ENCODE results near the gene ARID2.

The ARID2 gene

GRCh38 chr12:45726603-45727300 is 2.8 kb upstream of the ARID2 start (continued):
- TF ChIP-seq ZNF404 (tag by site-specific recombination; IDR thresholded peaks at IDR 0.05), result no peak
- TF ChIP-seq ZNF239 (tag by site-specific recombination; IDR thresholded peaks at IDR 0.05), result no peak
- TF ChIP-seq ZNF398 (tag by site-specific recombination; IDR thresholded peaks at IDR 0.05), result no peak
- peak; percentile 80 for TF ChIP-seq ZNF335 (tag by site-specific recombination; conservative IDR thresholded peaks at IDR 0.05)
- no peak for TF ChIP-seq ZNF518A (tag by site-specific recombination; conservative IDR thresholded peaks at IDR 0.05; ENCODE audit: low read depth)
- TF ChIP-seq ZNF596 (tag by site-specific recombination; IDR thresholded peaks at IDR 0.05), result no peak
- no peak for TF ChIP-seq ZNF776 (tag by site-specific recombination; IDR thresholded peaks at IDR 0.05; ENCODE audit: borderline replicate concordance)
- TF ChIP-seq INSM2 (tag by site-specific recombination; IDR thresholded peaks at IDR 0.05), result no peak
- no peak for TF ChIP-seq ZNF266 (tag by site-specific recombination; IDR thresholded peaks at IDR 0.05; ENCODE audit: low read depth)
- no peak for TF ChIP-seq ZNF423 (tag by site-specific recombination; IDR thresholded peaks at IDR 0.05)
- no peak for TF ChIP-seq ZNF280D (tag by site-specific recombination; IDR thresholded peaks at IDR 0.05)
- no peak for TF ChIP-seq ZNF37A (tag by site-specific recombination; IDR thresholded peaks at IDR 0.05)
- 0 out of 2 replicates have a peak, but pooled peaks have one; percentile 46 for TF ChIP-seq ZBTB7A (tag by site-specific recombination; IDR thresholded peaks at IDR 0.05; ENCODE audit: low read depth)
- no peak for TF ChIP-seq ZNF16 (tag by site-specific recombination; IDR thresholded peaks at IDR 0.05; ENCODE audit: low read depth)
- 0 out of 2 replicates have a peak, but pooled peaks have one; percentile 19 for TF ChIP-seq ZNF513 (tag by site-specific recombination; IDR thresholded peaks at IDR 0.05)
- TF ChIP-seq ZNF248 (tag by site-specific recombination; IDR thresholded peaks at IDR 0.05), result no peak

All from HEK293 (cell line).